ENCODE data around the gene TPT1.
"Not testable (repeated sequence)": the region's sequence is repeated elsewhere in the genome, so short reads cannot be mapped to it uniquely, and the experiment has no call there.

The TPT1 gene

DNA sequence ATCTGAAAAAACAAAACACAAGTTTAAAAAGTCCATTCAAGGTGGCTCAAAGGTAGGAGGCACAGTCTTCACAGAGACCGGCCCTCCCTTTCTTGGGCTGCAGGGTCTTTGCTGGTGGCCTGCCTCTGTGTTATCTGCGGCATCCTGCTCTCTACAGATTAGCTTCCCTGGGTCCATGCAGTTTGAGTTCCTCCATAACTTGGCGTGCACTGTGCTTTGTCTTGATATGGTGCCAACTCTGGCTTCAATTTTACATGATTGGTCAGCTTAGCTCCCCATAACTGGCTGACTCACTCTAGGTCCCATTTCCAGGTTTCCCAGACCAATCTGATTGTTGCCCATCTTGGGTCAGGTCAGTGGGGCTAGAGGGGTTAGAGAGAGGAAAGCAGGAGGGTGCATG is 41.8 kb downstream of the TPT1 start:
- no peak for DNase-seq

DNA sequence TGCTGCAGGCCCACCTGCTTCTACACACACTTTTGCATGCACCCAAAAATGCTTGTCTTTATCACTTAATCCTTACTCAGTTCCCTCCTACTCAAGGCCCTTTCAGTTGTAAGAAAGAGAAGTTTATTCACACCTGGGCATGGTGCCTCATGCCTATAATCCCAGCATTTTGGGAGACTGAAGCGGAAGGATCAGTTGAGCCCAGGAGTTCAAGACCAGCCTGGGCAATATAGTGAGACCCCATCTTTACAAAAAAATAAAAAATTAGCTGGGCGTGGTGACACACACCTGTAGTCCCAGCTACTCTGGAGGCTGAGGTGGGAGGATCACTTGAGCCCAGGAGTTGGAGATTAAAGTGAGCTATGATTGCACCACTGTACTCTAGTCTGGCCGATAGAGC is 42.4 kb downstream of the TPT1 start:
- DNase-seq: not testable (repeated sequence)

DNA sequence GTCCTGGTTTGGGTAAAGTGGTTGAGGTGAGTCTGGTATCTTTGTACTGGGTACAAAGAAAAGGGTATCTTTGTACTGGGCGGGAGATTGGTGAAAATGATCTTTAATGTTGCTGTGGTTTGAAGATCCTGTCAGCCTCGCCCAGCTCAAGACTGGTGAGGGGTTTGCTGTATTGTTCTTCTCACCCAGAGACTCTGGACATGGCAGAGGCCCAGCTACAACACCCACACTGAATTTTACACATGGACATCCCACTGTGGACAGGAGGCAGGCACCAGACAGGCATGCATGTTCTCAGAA is 42.8 kb downstream of the TPT1 start:
- DNase-seq: no peak

DNA sequence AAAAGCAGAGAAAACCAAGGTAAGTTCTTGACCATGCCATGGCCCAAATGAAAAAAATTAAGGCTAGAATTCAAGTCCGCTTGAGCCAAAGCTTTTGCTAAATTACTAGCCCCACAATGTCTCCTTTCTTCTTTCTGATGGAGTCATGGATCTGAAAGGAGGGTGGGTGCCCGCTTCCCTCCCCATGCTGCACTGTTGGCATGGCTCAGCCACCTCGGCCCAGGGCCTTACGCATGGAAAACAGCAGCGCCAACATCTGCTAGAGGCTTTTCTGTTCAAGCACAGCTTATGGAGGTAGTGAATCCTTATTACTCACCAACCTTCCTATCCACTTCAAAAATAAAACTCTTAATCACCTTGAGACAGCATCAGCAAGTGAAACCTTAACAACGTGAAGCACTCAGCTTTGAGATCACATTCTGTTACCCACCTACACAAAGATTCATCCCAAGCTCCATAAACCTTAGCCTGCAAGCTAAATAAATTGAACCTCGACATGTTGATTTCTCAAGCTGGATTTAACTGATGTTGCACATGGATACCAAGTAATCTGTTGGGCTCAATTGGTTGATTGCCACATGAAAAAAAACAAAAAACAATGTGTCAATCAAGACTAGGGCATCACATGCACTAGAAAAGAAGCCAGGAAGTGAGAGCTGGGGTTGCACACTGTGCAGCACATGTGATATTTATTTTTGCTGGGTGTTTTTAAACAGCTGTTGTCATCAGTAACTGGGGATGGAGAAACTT is 43.4 kb downstream of the TPT1 start:
- no peak for DNase-seq

DNA sequence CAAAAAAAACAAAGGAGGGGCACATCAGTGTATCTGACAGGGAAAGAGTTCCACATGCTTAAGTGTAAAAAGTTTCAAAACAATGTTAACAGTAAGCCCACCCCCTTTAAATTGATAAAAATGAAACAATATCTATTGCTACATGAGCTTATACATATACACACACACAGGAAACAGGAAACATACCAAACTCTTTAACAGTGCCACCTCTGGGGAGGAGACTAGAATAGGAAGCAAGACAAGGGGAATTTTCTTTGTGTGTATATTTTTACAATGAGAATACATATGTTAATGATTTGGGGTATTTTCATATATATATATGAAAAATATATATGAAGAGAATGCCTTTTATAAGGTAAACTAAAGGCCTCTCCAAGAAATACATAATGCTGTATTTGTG is 44.7 kb downstream of the TPT1 start:
- DNase-seq: no peak

DNA sequence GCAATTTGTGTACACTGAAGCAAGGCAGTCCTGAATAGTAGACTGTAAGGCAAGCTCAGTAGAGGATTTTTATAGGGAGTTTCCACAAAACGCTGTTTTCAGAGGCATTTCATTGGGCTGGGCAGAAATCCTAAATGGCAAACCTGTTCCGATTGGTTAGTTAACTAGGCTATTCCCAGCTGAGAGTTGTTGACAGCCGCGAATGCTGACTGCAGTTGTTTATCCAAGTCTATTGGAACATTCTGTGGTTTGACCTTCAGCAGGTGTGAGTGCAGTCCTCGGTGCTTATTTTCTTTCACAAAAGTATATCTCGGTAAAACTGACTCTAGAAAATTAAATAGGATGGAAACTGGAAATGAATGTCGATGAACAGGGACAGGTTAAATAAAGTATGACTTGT is 45.4 kb downstream of the TPT1 start:
- DNase-seq: no peak

DNA sequence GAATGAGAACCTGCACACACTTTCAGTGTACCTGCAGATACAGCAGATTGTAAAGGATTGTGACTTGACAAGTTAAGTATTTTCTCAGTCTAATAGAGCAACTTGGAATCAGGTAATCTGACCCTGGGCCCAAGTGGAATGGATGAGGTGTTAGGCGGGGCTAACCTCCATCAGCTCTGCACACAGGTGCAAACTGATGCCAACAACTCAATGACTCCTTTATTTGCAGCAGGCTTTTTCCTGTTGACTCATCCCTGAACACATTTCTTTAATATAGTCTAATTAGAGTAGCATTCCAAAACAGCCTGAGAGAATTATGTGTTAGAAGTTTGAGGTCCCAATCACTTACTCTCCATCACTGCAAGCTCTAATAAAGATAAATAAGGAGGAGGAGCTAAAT is 48.8 kb downstream of the TPT1 start:
- DNase-seq: no peak

DNA sequence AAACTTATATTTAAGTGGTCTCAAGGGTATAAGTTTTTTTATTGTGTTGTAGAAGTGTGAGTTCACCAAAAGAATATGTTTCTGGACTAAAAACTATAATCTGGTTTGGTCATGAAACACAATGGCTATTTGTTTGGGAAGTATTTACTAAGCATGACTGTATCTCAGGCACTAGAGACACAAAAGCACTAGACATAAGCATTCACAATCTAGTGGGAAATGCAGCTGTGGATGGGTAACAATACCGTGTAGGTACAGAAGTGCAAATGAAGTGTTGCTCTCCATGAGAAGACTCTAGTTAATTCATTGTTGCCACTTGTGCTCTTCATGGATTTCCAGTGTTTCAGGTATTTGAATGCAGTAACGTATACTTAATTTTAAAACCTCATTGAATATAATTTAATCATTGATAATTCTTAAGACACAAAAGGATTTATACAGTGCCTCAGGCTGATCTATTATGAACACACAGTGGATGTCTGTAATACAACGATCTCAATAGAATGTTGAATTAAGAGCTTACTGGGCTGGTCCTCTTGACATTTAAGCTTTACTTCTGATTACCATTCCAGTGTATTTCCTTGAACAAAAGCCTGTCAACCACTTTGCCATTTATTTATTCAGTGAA is 50.9 kb downstream of the TPT1 start:
- no peak for DNase-seq
